ENCODE results near the gene SRGAP2C. TPM values are rescaled to one million over a fixed set of nuclear protein-coding genes. Genes with fewer than 3 reads are reported as not detected.
"Not testable (repeated sequence)": the region's sequence is repeated elsewhere in the genome, so short reads cannot be mapped to it uniquely, and the experiment has no call there.

Gene SRGAP2C
- total RNA-seq, 2 experiments from 2014 or later = 32.3 to 33.6 TPM

GRCh38 chr1:121414905-121415304 is 230.1 kb downstream of the SRGAP2C start:
- H3K4me3 Mint-ChIP-seq = no peak overlapping the region
- peaks cover 2% of the 10 kb centered on the region for H3K27me3 Mint-ChIP-seq
- no peak for DNase-seq
- no peak overlapping the region for H3K27ac Mint-ChIP-seq
- H3K36me3 Mint-ChIP-seq (ENCODE audit: low read depth) = peaks cover 2% of the 10 kb centered on the region
- peaks cover 13% of the 10 kb centered on the region for H3K4me1 Mint-ChIP-seq
- ChIA-PET CTCF (no interaction called here), POLR2A (no interaction called here)
- no peaks in the 10 kb centered on the region for H3K9me3 Mint-ChIP-seq

- H3K4me3 Mint-ChIP-seq = no peak overlapping the region
- H3K27me3 Mint-ChIP-seq = peaks cover 5% of the 10 kb centered on the region
- H3K9me3 Mint-ChIP-seq = no peaks in the 10 kb centered on the region
- no peak for DNase-seq
- CTCF ChIA-PET = no interaction called here
- H3K36me3 Mint-ChIP-seq (ENCODE audit: low read depth) = peaks cover 2% of the 10 kb centered on the region
- H3K27ac Mint-ChIP-seq = no peak overlapping the region
- POLR2A ChIA-PET = no interaction called here
- peaks cover 15% of the 10 kb centered on the region for H3K4me1 Mint-ChIP-seq
Observed at GRCh38 chr1:121417325-121417923, 232.6 kb downstream of the SRGAP2C start.

GRCh38 chr1:121418369-121419049 is 233.7 kb downstream of the SRGAP2C start:
- DNase-seq = no peak
- peaks cover 12% of the 10 kb centered on the region for H3K4me1 Mint-ChIP-seq
- ChIA-PET POLR2A (no interaction called here), CTCF (no interaction called here)
- H3K36me3 Mint-ChIP-seq (ENCODE audit: low read depth) = no peaks in the 10 kb centered on the region
- H3K27ac Mint-ChIP-seq = no peak overlapping the region
- peaks cover 5% of the 10 kb centered on the region for H3K27me3 Mint-ChIP-seq
- no peak overlapping the region for H3K4me3 Mint-ChIP-seq
- H3K9me3 Mint-ChIP-seq = no peaks in the 10 kb centered on the region

- DNase-seq; H3K27ac Mint-ChIP-seq; H3K27me3 Mint-ChIP-seq; H3K4me3 Mint-ChIP-seq; H3K36me3 Mint-ChIP-seq (ENCODE audit: low read depth); CTCF ChIA-PET; H3K4me1 Mint-ChIP-seq; H3K9me3 Mint-ChIP-seq: not testable (repeated sequence)
- POLR2A ChIA-PET = interaction anchor here (1.1 kb wide), 1 partner anchor 100 kb away, joined by 3 read pairs; no protein-coding TSS in a partner anchor
Observed at GRCh38 chr1:121419050-121419615, 234.4 kb downstream of the SRGAP2C start.

- POLR2A ChIA-PET; H3K4me3 Mint-ChIP-seq; H3K36me3 Mint-ChIP-seq (ENCODE audit: low read depth); H3K27ac Mint-ChIP-seq; H3K4me1 Mint-ChIP-seq; DNase-seq; H3K9me3 Mint-ChIP-seq; H3K27me3 Mint-ChIP-seq; CTCF ChIA-PET: not testable (repeated sequence)
Observed at GRCh38 chr1:121421490-121421889, 236.7 kb downstream of the SRGAP2C start.

GRCh38 chr1:121423956-121424355 is 239.2 kb downstream of the SRGAP2C start:
- H3K9me3 Mint-ChIP-seq; DNase-seq; H3K27ac Mint-ChIP-seq; H3K4me3 Mint-ChIP-seq; POLR2A ChIA-PET; H3K27me3 Mint-ChIP-seq; CTCF ChIA-PET; H3K36me3 Mint-ChIP-seq (ENCODE audit: low read depth); H3K4me1 Mint-ChIP-seq: not testable (repeated sequence)

GRCh38 chr1:121433517-121433916 is 248.7 kb downstream of the SRGAP2C start:
- DNase-seq; H3K27ac Mint-ChIP-seq; H3K9me3 Mint-ChIP-seq; H3K27me3 Mint-ChIP-seq; POLR2A ChIA-PET; CTCF ChIA-PET; H3K4me3 Mint-ChIP-seq; H3K4me1 Mint-ChIP-seq; H3K36me3 Mint-ChIP-seq (ENCODE audit: low read depth): not testable (repeated sequence)

GRCh38 chr1:121438862-121439261 is 254.1 kb downstream of the SRGAP2C start:
- H3K27me3 Mint-ChIP-seq; CTCF ChIA-PET; H3K4me3 Mint-ChIP-seq; H3K36me3 Mint-ChIP-seq (ENCODE audit: low read depth); H3K4me1 Mint-ChIP-seq; DNase-seq; POLR2A ChIA-PET; H3K27ac Mint-ChIP-seq; H3K9me3 Mint-ChIP-seq: not testable (repeated sequence)

GRCh38 chr1:121440993-121441392 is 256.2 kb downstream of the SRGAP2C start:
- Mint-ChIP-seq H3K27me3 (peaks cover 3% of the 10 kb centered on the region), H3K4me1 (peaks cover 6% of the 10 kb centered on the region), H3K27ac (no peak overlapping the region), H3K4me3 (no peak overlapping the region), H3K9me3 (no peaks in the 10 kb centered on the region), H3K36me3 (ENCODE audit: low read depth) (no peaks in the 10 kb centered on the region)
- ChIA-PET POLR2A (no interaction called here), CTCF (no interaction called here)
- no peak for DNase-seq

Other genes with a start within 250 kb of the SRGAP2C start
- gene FAM72B, start 635 bp upstream of the SRGAP2C start, total RNA-seq = 10 to 100 TPM; 28.9 to 31.6 TPM